Activated CD8-positive, alpha-beta memory T cell treated with anti-CD3 and anti-CD28 coated beads for 4 hours (primary cell): ENCODE measurements around the gene NAV2.

ENCODE experiments used
- DNase-seq, 2 donors: peaks; one replicate each; pipeline ENCODE4 v3.0.0-alpha.2; 2020; ENCODE audit warnings: low read depth in 2 of 2

NAV2 gene

GRCh38 chr11:20158597-20159257, 446.1 kb downstream of the NAV2 start:
- DNase-seq: no peak

- no peak for DNase-seq
Measured at GRCh38 chr11:20159466-20160381, 447.1 kb downstream of the NAV2 start.

- DNase-seq: no peak
Measured at GRCh38 chr11:20160425-20161229, 448.0 kb downstream of the NAV2 start, which contains the start of gene DBX1. Gene DBX1, minus strand, starts transcription at chr11:20160475. Its CDS starts 151 bp downstream, at chr11:20160324.

GRCh38 chr11:20161230-20161918, 448.7 kb downstream of the NAV2 start:
- no peak for DNase-seq

GRCh38 chr11:20161923-20162744, 449.5 kb downstream of the NAV2 start:
- DNase-seq: no peak

- DNase-seq: no peak
Measured at GRCh38 chr11:20162824-20163782, 450.5 kb downstream of the NAV2 start.

GRCh38 chr11:20163783-20164481, 451.3 kb downstream of the NAV2 start:
- no peak for DNase-seq
